CD14-positive monocyte (primary cell): ENCODE results near the gene SEC23A. TPM values are rescaled to one million over a fixed set of nuclear protein-coding genes. Genes with fewer than 3 reads are reported as not detected.
"Not testable (repeated sequence)": the region's sequence is repeated elsewhere in the genome, so short reads cannot be mapped to it uniquely, and the experiment has no call there.

Experiments
- DNase-seq, 3 donors: peaks; one replicate each; pipeline ENCODE4 v3.0.0-alpha.2; 2011 to 2022
- H2AFZ ChIP-seq: 2 replicates; pipeline ENCODE4 v1.6.0; 2012; ENCODE audit warnings: mild to moderate bottlenecking, low read depth, low read length, inconsistent platforms; ENCODE audit not compliant: insufficient read depth, poor library complexity, severe bottlenecking
- H3K27ac ChIP-seq, 2 donors: 1 replicate in 1 of 2; 2 replicates in 1 of 2; pipeline ENCODE4 v1.5.1; 2012 to 2013; ENCODE audit warnings: low read length in 2 of 2, control low read depth in 1 of 2, inconsistent platforms in 1 of 2, low read depth in 1 of 2, mild to moderate bottlenecking in 1 of 2
- H3K27me3 ChIP-seq, 2 donors: one replicate each; pipeline versions ENCODE4 v1.6.0 to v1.6.1; 2011 to 2013; ENCODE audit warnings: low read length in 2 of 2; ENCODE audit not compliant: control insufficient read depth in 2 of 2, insufficient read depth in 2 of 2
- H3K36me3 ChIP-seq, 2 donors: replicated peaks in 1 of 2; 1 replicate in 1 of 2; 2 replicates in 1 of 2; pipeline versions ENCODE4 v1.5.1 to v1.6.1; 2012 to 2013; ENCODE audit warnings: low read length in 2 of 2, control low read depth in 1 of 2, inconsistent platforms in 1 of 2, mild to moderate bottlenecking in 1 of 2; ENCODE audit not compliant: insufficient read depth in 2 of 2, control insufficient read depth in 1 of 2
- H3K4me1 ChIP-seq, 2 donors: 1 replicate in 1 of 2; 2 replicates in 1 of 2; pipeline versions ENCODE4 v1.5.1 to v1.6.1; 2012 to 2013; ENCODE audit warnings: low read length in 2 of 2, control low read depth in 1 of 2, inconsistent platforms in 1 of 2, mild to moderate bottlenecking in 1 of 2, moderate library complexity in 1 of 2; ENCODE audit not compliant: insufficient read depth in 2 of 2, control insufficient read depth in 1 of 2
- H3K4me2 ChIP-seq: replicated peaks from 2 replicates; pipeline ENCODE3; 2012; ENCODE audit warnings: low read length, moderate library complexity, mild to moderate bottlenecking; ENCODE audit not compliant: poor library complexity, severe bottlenecking; ENCODE audit errors: extremely low read depth
- H3K4me3 ChIP-seq, 3 experiments: fragments of 200-600 bp in 1 of 3; sonication (generic) in 1 of 3; replicated peaks in 1 of 3; 1 replicate in 2 of 3; 2 replicates in 1 of 3; pipeline ENCODE4 v1.5.1; 2011 to 2013; ENCODE audit warnings: low read length in 3 of 3, mild to moderate bottlenecking in 3 of 3, control low read depth in 2 of 3, low read depth in 2 of 3, inconsistent platforms in 1 of 3, moderate library complexity in 1 of 3
- H3K79me2 ChIP-seq: 2 replicates; pipeline ENCODE4 v1.6.0; 2012; ENCODE audit warnings: mild to moderate bottlenecking, control low read depth, inconsistent platforms, low read length, moderate library complexity; ENCODE audit not compliant: insufficient read depth
- H3K9ac ChIP-seq: 2 replicates; pipeline ENCODE4 v1.6.0; 2017; ENCODE audit warnings: low read length, mild to moderate bottlenecking; ENCODE audit not compliant: insufficient read depth, poor library complexity, severe bottlenecking
- H3K9me3 ChIP-seq, 2 donors: replicated peaks in 1 of 2; 1 replicate in 1 of 2; 2 replicates in 1 of 2; pipeline versions ENCODE4 v1.5.1 to v1.6.1; 2012 to 2013; ENCODE audit warnings: low read length in 2 of 2, control low read depth in 1 of 2; ENCODE audit not compliant: control insufficient read depth in 1 of 2, insufficient read depth in 1 of 2
- H4K20me1 ChIP-seq: 2 replicates; pipeline ENCODE4 v1.6.0; 2012; ENCODE audit warnings: mild to moderate bottlenecking, low read length, control low read depth, moderate library complexity; ENCODE audit not compliant: insufficient read depth
- H3K27ac Mint-ChIP-seq, 7 donors: one replicate each; pipeline ENCODE4 v1.8.0; 2020; ENCODE audit warnings: mild to moderate bottlenecking in 7 of 7, mixed read lengths in 7 of 7, moderate library complexity in 6 of 7, inconsistent platforms in 2 of 7
- H3K27me3 Mint-ChIP-seq, 3 donors: one replicate each; pipeline ENCODE4 v1.8.0; 2021 to 2022; ENCODE audit warnings: low read depth in 3 of 3, mild to moderate bottlenecking in 3 of 3, mixed read lengths in 3 of 3, moderate library complexity in 3 of 3, inconsistent platforms in 1 of 3
- H3K36me3 Mint-ChIP-seq, 2 donors: one replicate each; pipeline ENCODE4 v1.8.0; 2020; ENCODE audit warnings: mixed read lengths in 2 of 2, inconsistent platforms in 1 of 2, mild to moderate bottlenecking in 1 of 2
- H3K4me1 Mint-ChIP-seq: one replicate; pipeline ENCODE4 v1.8.0; 2020; ENCODE audit warnings: mild to moderate bottlenecking, mixed read lengths
- H3K4me3 Mint-ChIP-seq, 2 donors: one replicate each; pipeline ENCODE4 v1.8.0; 2020; ENCODE audit warnings: mild to moderate bottlenecking in 2 of 2, mixed read lengths in 2 of 2, moderate library complexity in 1 of 2
- H3K9me3 Mint-ChIP-seq, 7 donors: one replicate each; pipeline ENCODE4 v1.8.0; 2020 to 2022; ENCODE audit warnings: mixed read lengths in 7 of 7, mild to moderate bottlenecking in 6 of 7, moderate library complexity in 6 of 7, inconsistent platforms in 2 of 7
- CTCF ChIP-seq: fragments of 200-600 bp; IDR thresholded peaks from one replicate; pipeline ENCODE4 v1.8.0; 2022; ENCODE audit warnings: antibody characterized with exemption, mild to moderate bottlenecking
- WGBS: methylation state at CpG from one replicate; pipeline ENCODE4 v1.1.5; 2013; ENCODE audit warnings: missing lambda C conversion rate; ENCODE audit not compliant: insufficient coverage; 5-methylcytosine and 5-hydroxymethylcytosine counted together
- intact Hi-C, 2 donors: fragments of 100-400 bp; cut with micrococcal nuclease; formaldehyde crosslinking; loops; one replicate each; pipeline versions ENCODE4 v1.15.0 to v1.15.1; 2023
- polyA plus RNA-seq, 3 donors: library from polyadenylated mRNA; depleted of rRNA in 1 of 3; unstranded in 2 of 3; stranded (reverse) in 1 of 3; fragments of 300-500 nt in 2 of 3; fragments of >200 nt in 1 of 3; fragmentation: Illumina TruSeq in 2 of 3; gene quantifications; 1 replicate in 2 of 3; 2 replicates in 1 of 3; pipeline ENCODE4 v1.2.3, GENCODE V29; 2012 to 2021

SEC23A gene
- polyA plus RNA-seq, 3 donors: 13.8 to 37.3 (median 36.4) TPM

GRCh38 chr14:39060818-39061437 is 42.1 kb downstream of the SEC23A start:
- Histone ChIP-seq H3K9me3 (peaks cover 22 to 32% of the 10 kb centered on the region in 2 donors), H3K4me2 (no peak overlapping the region), H3K4me1 (no peaks in the 10 kb centered on the region), H3K27me3 (no peaks in the 10 kb centered on the region), H3K79me2 (no peaks in the 10 kb centered on the region), H3K27ac (no peak overlapping the region), H3K9ac (no peak overlapping the region), H2AFZ (no peak overlapping the region), H4K20me1 (no peaks in the 10 kb centered on the region), H3K4me3 (no peak overlapping the region), H3K36me3 (peaks cover 74 to 87% of the 10 kb centered on the region in 2 donors)
- TF ChIP-seq CTCF: no peak
- intact Hi-C loops: no loop called here
- WGBS: no CpG with 5 or more reads among the region's 4 CpGs
- no peaks in the 10 kb centered on the region for H3K27me3 Mint-ChIP-seq
- no peak for DNase-seq
- H3K4me3 Mint-ChIP-seq: no peak overlapping the region
- H3K27ac Mint-ChIP-seq: no peak overlapping the region
- peaks cover 64 to 93% of the 10 kb centered on the region in 2 donors for H3K36me3 Mint-ChIP-seq
- H3K4me1 Mint-ChIP-seq: no peaks in the 10 kb centered on the region
- H3K9me3 Mint-ChIP-seq: peaks cover 10 to 28% (median 22%) of the 10 kb centered on the region in 7 donors

- Histone ChIP-seq H3K36me3 (peaks cover 77 to 97% of the 10 kb centered on the region in 2 donors), H3K27me3 (no peaks in the 10 kb centered on the region), H3K27ac (no peak overlapping the region), H3K4me3 (peak overlapping the region in 1 of 3 experiments; percentile 25), H3K4me1 (no peaks in the 10 kb centered on the region), H3K79me2 (no peaks in the 10 kb centered on the region), H3K4me2 (no peak overlapping the region), H2AFZ (no peak overlapping the region), H4K20me1 (no peaks in the 10 kb centered on the region), H3K9me3 (peaks cover 36 to 37% of the 10 kb centered on the region in 2 donors), H3K9ac (no peak overlapping the region)
- Mint-ChIP-seq H3K4me3 (no peak overlapping the region), H3K36me3 (peaks cover 75 to 96% of the 10 kb centered on the region in 2 donors), H3K27me3 (no peaks in the 10 kb centered on the region), H3K9me3 (peaks cover 19 to 51% (median 41%) of the 10 kb centered on the region in 7 donors), H3K27ac (no peak overlapping the region), H3K4me1 (no peaks in the 10 kb centered on the region)
- over 99% methylated on average over 8 of the region's 10 CpGs for WGBS
- intact Hi-C loops: no loop called here
- DNase-seq: no peak
- TF ChIP-seq CTCF: no peak
Observed at GRCh38 chr14:39055786-39056474, 47.1 kb downstream of the SEC23A start.

GRCh38 chr14:39052869-39053454 is 50.1 kb downstream of the SEC23A start:
- H3K4me2 ChIP-seq, H3K27ac ChIP-seq, intact Hi-C loops, H3K4me3 Mint-ChIP-seq, H3K4me1 ChIP-seq, H3K27me3 Mint-ChIP-seq, DNase-seq, H3K27me3 ChIP-seq, H3K4me3 ChIP-seq, H3K9ac ChIP-seq, H3K27ac Mint-ChIP-seq, H3K4me1 Mint-ChIP-seq, H4K20me1 ChIP-seq, H2AFZ ChIP-seq, H3K79me2 ChIP-seq: not testable (repeated sequence)
- Mint-ChIP-seq H3K36me3 (peaks cover 68 to 93% of the 10 kb centered on the region in 2 donors), H3K9me3 (peaks cover 22 to 44% (median 36%) of the 10 kb centered on the region in 7 donors)
- H3K36me3 ChIP-seq: peaks cover 75 to 96% of the 10 kb centered on the region in 2 donors
- 100% methylated on average over 4 of the region's 5 CpGs for WGBS
- H3K9me3 ChIP-seq: peaks cover 29 to 31% of the 10 kb centered on the region in 2 donors
